Measurements from ENCODE around the gene ACTL7B.
"Not testable (repeated sequence)": the region's sequence is repeated elsewhere in the genome, so short reads cannot be mapped to it uniquely, and the experiment has no call there.

Gene ACTL7B

DNA sequence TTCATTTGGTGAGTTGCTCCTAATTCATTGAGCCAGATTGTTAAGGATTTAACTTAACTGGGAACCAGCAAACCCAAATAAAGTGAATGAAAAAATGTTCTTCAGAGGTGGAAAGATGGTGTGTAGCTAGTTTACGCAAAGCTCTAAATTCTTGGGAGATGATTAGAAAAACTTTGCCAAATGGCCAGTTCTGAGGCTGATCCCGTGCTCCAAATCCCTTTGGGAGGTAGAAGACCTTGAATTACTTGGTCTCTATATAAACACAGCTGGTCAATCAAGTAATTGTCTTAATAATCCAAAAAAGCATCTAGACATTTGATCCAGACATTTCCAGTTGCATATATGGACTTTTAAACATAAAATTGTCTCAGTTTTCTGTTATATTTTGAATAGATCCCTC, 11.4 kb downstream of the ACTL7B start:
- no peak for DNase-seq (ENCODE audit: low spot score)

DNA sequence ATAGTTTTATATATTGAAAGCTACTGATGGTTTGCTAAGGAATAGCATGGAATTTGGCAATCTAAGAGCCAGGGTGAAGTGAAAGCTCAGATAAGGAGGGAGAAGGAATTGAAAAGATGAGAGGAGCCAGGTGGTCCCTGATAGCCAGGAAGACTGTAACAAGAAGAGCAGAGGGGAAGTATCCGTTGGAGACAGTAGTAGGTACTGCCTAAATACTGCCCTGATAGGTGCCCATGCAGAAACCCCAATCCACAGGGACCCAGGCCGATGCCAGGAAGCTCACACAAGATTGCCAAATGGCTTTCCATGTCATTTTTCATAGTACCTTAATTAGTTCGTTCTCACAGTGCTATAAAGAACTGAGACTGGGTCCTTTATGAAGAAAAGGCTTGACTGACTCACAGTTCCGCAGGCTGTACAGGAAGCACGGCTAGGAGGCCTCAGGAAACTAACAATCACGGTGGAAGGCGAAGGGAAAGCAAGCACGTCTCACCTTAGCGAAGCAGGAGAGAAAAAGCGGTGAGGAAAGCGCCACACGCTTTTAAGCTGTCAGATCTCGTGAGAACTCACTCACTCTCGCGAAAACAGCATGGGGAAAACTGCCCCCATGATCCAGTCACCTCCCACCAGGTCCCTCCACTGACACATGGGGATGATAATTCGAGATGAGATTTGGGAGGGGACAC, 13.0 kb downstream of the ACTL7B start:
- DNase-seq (ENCODE audit: low spot score) = no peak

DNA sequence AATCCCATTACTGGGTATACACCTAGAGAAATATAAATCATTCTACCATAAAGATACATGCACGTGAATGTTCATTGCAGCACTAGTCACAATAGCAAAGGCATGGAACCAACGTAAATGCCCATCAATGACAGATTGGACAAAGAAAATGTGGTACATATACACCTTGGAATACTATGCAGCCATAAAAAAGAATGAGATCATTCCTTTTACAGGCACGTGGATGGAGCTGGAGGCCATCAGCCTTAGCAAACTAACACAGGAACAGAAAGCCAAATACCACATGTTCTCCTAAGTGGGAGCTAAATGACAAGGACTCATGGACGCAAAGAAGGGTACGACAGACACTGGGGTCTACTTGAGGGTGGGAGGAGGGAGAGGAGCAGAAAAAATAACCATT, 16.2 kb downstream of the ACTL7B start:
- DNase-seq (ENCODE audit: low spot score) = not testable (repeated sequence)

- DNase-seq (ENCODE audit: low spot score) = no peak
Measured at GRCh38 chr9:108838017-108838416, 17.8 kb downstream of the ACTL7B start.

DNA sequence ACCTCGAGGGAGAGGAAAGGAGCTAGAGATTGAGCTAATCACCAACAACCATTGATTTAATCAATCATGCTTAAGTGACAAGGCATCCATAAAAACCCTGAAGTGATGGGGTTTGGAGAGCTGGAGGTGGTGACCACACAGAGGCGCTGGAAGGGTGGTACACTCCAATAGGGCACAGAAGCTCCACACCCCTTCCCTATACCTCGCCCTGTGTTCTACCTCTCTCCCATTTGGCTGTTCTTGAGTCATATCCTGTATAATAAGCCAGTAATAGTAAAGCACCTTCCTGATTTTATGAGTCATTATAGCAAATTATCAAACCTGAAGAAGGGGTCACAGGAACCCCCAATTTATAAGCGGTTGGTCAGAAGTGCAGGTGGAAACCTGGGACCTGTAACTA, 18.3 kb downstream of the ACTL7B start:
- no peak for DNase-seq (ENCODE audit: low spot score)

- no peak for DNase-seq (ENCODE audit: low spot score)
Measured at GRCh38 chr9:108836781-108837180, 19.0 kb downstream of the ACTL7B start.

DNA sequence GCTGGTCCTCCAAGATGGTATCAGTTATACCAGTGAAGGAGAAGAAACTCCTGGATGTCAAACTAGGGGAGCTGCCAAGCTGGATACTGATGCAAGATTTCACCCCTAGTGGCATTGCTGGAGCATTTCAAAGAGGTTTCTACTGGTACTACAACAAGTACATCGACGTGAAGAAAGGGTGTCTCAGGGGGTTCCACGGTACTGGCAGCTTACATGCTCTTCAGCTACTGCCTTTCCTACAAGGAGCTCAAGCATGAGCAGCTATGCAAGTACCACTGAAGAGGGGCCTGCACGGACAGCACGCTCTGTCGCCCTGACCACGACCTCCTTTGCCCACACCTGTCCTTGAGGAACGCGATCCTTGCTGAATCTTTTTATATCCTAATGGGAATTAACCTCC, 19.5 kb downstream of the ACTL7B start:
- no peak for DNase-seq (ENCODE audit: low spot score)

DNA sequence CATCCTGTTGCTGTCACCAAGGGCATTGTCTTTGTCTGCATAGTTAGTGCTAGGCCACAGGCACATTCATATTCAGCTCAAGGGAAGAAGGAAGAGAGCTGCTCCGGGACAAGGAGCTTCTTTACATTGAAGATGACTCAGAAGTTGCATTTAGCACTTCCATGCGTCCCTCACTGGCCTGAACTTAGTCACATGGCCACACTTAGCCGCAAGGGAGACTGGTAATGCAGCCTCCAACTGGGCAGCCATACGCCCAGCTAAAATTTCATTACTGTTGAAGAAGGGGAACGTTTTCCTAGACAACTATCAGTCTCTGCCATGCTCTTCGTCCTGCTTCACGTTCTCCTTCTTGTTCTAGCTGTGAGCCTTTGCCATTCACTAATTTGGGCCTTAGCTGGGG, 20.0 kb downstream of the ACTL7B start:
- no peak for DNase-seq (ENCODE audit: low spot score)

DNA sequence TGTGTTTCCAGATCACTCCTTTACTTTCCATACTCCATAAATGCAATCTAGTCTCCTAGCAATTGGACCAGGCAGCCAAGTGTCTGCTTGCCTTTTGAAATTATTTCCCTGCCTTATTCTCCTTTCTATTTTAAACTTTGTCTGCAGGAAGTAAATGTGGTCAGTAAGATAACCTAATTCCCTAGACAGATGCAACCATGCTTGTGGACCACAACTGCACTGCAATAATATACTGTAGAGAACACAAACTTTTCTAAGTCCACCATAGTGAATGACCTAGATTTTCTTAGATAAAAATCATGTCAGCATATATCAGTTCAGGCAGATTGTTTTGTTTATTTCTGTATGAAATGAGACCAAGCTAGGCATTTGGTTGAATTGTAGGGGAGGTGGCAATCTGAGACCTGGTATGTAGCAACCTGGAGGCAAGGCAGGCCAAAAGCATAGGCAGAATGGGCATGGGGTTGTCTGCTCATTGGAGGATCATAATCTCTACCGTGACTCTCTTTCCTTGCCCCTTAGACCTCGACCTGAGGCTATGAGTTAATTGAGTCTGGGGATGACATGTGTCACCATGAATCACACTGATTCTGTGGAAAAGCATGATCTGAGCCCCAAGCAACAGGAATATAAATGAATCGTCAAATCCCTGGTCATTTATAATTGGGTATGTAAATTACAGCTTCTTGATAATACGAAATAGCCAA, 20.7 kb downstream of the ACTL7B start:
- DNase-seq (ENCODE audit: low spot score) = no peak

- no peak for DNase-seq (ENCODE audit: low spot score)
Measured at GRCh38 chr9:108832179-108832500, 23.6 kb downstream of the ACTL7B start.

- no peak for DNase-seq (ENCODE audit: low spot score)
Measured at GRCh38 chr9:108831496-108832178, 24.1 kb downstream of the ACTL7B start.

DNA sequence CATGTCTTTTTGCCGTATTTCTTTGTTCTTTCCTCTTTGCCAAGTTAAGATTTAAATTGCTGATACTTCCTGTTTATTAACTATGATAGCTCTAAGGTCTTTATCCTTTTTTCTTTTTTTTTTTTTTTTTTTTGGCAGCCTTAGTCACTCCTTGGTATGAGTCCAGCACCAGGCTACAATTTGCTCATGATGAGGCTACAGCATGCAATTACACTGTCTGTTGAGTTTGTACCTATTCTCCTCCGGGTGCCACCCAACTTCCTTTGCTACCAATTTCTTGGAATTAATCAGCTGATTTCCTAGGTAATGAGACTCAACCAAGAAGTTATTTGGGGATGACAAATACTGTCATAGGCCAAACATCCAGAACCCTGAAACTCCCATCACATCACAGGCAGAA, 25.5 kb downstream of the ACTL7B start:
- no peak for DNase-seq (ENCODE audit: low spot score)

- DNase-seq (ENCODE audit: low spot score) = no peak
Measured at GRCh38 chr9:108823829-108824228, 32.0 kb downstream of the ACTL7B start.

- no peak for DNase-seq (ENCODE audit: low spot score)
Measured at GRCh38 chr9:108816037-108816436, 39.7 kb downstream of the ACTL7B start.

- no peak for DNase-seq (ENCODE audit: low spot score)
Measured at GRCh38 chr9:108815156-108815555, 40.6 kb downstream of the ACTL7B start.

GRCh38 chr9:108813951-108814601, 41.7 kb downstream of the ACTL7B start:
- DNase-seq (ENCODE audit: low spot score) = no peak

GRCh38 chr9:108812396-108813025, 43.3 kb downstream of the ACTL7B start:
- no peak for DNase-seq (ENCODE audit: low spot score)

GRCh38 chr9:108811944-108812343, 43.8 kb downstream of the ACTL7B start:
- DNase-seq (ENCODE audit: low spot score) = no peak

- no peak for DNase-seq (ENCODE audit: low spot score)
Measured at GRCh38 chr9:108809269-108809668, 46.5 kb downstream of the ACTL7B start.

Data from hepatic stellate cell (primary cell).